CD4-positive, alpha-beta T cell (primary cell): ENCODE measurements around the gene MZT2A. TPM values are rescaled to one million over a fixed set of nuclear protein-coding genes. Genes with fewer than 3 reads are reported as not detected.
"Not testable (repeated sequence)": the region's sequence is repeated elsewhere in the genome, so short reads cannot be mapped to it uniquely, and the experiment has no call there.

Source experiments
- ATAC-seq: fragments of 200-7000 bp; cut with Tn5 transposase; one replicate; pipeline ENCODE4 v1.10.0; 2022; ENCODE audit warnings: mild to moderate bottlenecking; ENCODE audit not compliant: poor library complexity
- CTCF ChIA-PET: fragments of 350-600 bp; sonication (Branson Sonifier 250); formaldehyde crosslinking; loops from one replicate; lab custom pipeline; 2021; ENCODE audit warnings: antibody characterized with exemption, inconsistent platforms; lab: Charles Lee
- POLR2A ChIA-PET: fragments of 350-600 bp; sonication (Branson Sonifier 250); formaldehyde crosslinking; loops from one replicate; lab custom pipeline; 2021; ENCODE audit warnings: antibody characterized with exemption, inconsistent platforms; lab: Charles Lee
- DNase-seq, 14 experiments: peaks; one replicate each; pipeline ENCODE4 v3.0.0-alpha.2; 2013 to 2020; ENCODE audit warnings: mixed read lengths in 2 of 14
- H3K27ac ChIP-seq, 2 donors: one replicate each; pipeline versions ENCODE4 v1.5.1 to v1.7.0; 2013; ENCODE audit warnings: low read length in 2 of 2, low read depth in 1 of 2, mild to moderate bottlenecking in 1 of 2
- H3K27me3 ChIP-seq, 2 experiments: 1 replicate in 1 of 2; 2 replicates in 1 of 2; pipeline versions ENCODE4 v1.6.1 to v1.7.0; 2013; ENCODE audit warnings: low read length in 2 of 2, control low read depth in 1 of 2, mild to moderate bottlenecking in 1 of 2, moderate library complexity in 1 of 2; ENCODE audit not compliant: insufficient read depth in 2 of 2, control insufficient read depth in 1 of 2
- H3K36me3 ChIP-seq: one replicate; pipeline ENCODE4 v1.6.1; 2013; ENCODE audit warnings: low read length, control low read depth; ENCODE audit not compliant: insufficient read depth
- H3K4me1 ChIP-seq: one replicate; pipeline ENCODE4 v1.6.1; 2013; ENCODE audit warnings: low read length, control low read depth; ENCODE audit not compliant: insufficient read depth
- H3K4me3 ChIP-seq: one replicate; pipeline ENCODE4 v1.5.1; 2013; ENCODE audit warnings: mild to moderate bottlenecking, low read length, moderate library complexity
- H3K9me3 ChIP-seq, 2 experiments: 1 replicate in 1 of 2; 2 replicates in 1 of 2; pipeline versions ENCODE4 v1.6.1 to v1.7.0; 2013; ENCODE audit warnings: low read length in 2 of 2, mild to moderate bottlenecking in 2 of 2, control low read depth in 1 of 2, moderate library complexity in 1 of 2; ENCODE audit not compliant: control insufficient read depth in 1 of 2, insufficient read depth in 1 of 2
- H3K27ac Mint-ChIP-seq: one replicate; pipeline ENCODE4 v1.8.0; 2020; ENCODE audit warnings: mixed read lengths
- H3K27me3 Mint-ChIP-seq: one replicate; pipeline ENCODE4 v1.8.0; 2021; ENCODE audit warnings: mixed read lengths
- H3K36me3 Mint-ChIP-seq: one replicate; pipeline ENCODE4 v1.8.0; 2021; ENCODE audit warnings: low read depth, mixed read lengths
- H3K4me1 Mint-ChIP-seq: one replicate; pipeline ENCODE4 v1.8.0; 2021; ENCODE audit warnings: low read depth, mixed read lengths
- H3K4me3 Mint-ChIP-seq: one replicate; pipeline ENCODE4 v1.8.0; 2020; ENCODE audit warnings: mild to moderate bottlenecking, mixed read lengths
- H3K9me3 Mint-ChIP-seq: one replicate; pipeline ENCODE4 v1.8.0; 2020; ENCODE audit warnings: mixed read lengths
- intact Hi-C, 2 experiments: fragments of 100-400 bp; cut with DNase I in 1 of 2; cut with micrococcal nuclease in 1 of 2; formaldehyde crosslinking; loops; one replicate each; pipeline versions ENCODE4 v1.15.1 to v1.9.0; 2023 to 2025; cut with DNase I, micrococcal nuclease
- total RNA-seq, 174 experiments: library from RNA in 2 of 174; stranded (reverse) in 2 of 174; gene quantifications; one replicate each; pipeline ENCODE4 v1.2.3 and lab custom pipeline; 2021 to 2026

MZT2A gene
- total RNA-seq, 2 experiments from 2014 or later = 55.3 to 58.7 TPM

- H3K27me3 Mint-ChIP-seq, POLR2A ChIA-PET, H3K4me1 ChIP-seq, H3K27me3 ChIP-seq, H3K4me1 Mint-ChIP-seq, intact Hi-C loops, H3K27ac ChIP-seq, H3K9me3 Mint-ChIP-seq, ATAC-seq, H3K4me3 Mint-ChIP-seq, DNase-seq, H3K4me3 ChIP-seq, H3K27ac Mint-ChIP-seq, H3K36me3 ChIP-seq, H3K9me3 ChIP-seq, CTCF ChIA-PET: not testable (repeated sequence)
- peaks cover 10% of the 10 kb centered on the region for H3K36me3 Mint-ChIP-seq
These were observed 11.8 kb downstream of the MZT2A start for GRCh38 chr2:131480351-131480750.

GRCh38 chr2:131478850-131479461 lies 13.2 kb downstream of the MZT2A start:
- H3K36me3 ChIP-seq, ATAC-seq, H3K9me3 Mint-ChIP-seq, H3K27ac Mint-ChIP-seq, POLR2A ChIA-PET, H3K4me3 ChIP-seq, H3K9me3 ChIP-seq, H3K27me3 ChIP-seq, H3K4me1 Mint-ChIP-seq, DNase-seq, intact Hi-C loops, H3K4me1 ChIP-seq, H3K27me3 Mint-ChIP-seq, H3K4me3 Mint-ChIP-seq, H3K27ac ChIP-seq: not testable (repeated sequence)
- CTCF ChIA-PET = interaction anchor here (0.7 kb wide), 1 partner anchor 14 kb away, joined by 4 read pairs; the partner anchor contains the start of gene MZT2A
- peaks cover 10% of the 10 kb centered on the region for H3K36me3 Mint-ChIP-seq

GRCh38 chr2:131478074-131478849 lies 13.9 kb downstream of the MZT2A start:
- intact Hi-C loops, H3K27me3 ChIP-seq, CTCF ChIA-PET, H3K27ac Mint-ChIP-seq, ATAC-seq, H3K9me3 ChIP-seq, H3K4me1 Mint-ChIP-seq, H3K4me3 Mint-ChIP-seq, DNase-seq, H3K4me3 ChIP-seq, H3K9me3 Mint-ChIP-seq, H3K27ac ChIP-seq, POLR2A ChIA-PET, H3K36me3 ChIP-seq, H3K4me1 ChIP-seq, H3K27me3 Mint-ChIP-seq: not testable (repeated sequence)
- H3K36me3 Mint-ChIP-seq = peaks cover 10% of the 10 kb centered on the region

- POLR2A ChIA-PET = interaction anchor here (0.7 kb wide), 1 partner anchor 26 kb away, joined by 3 read pairs; no protein-coding TSS in a partner anchor
- DNase-seq, H3K4me1 Mint-ChIP-seq, H3K9me3 Mint-ChIP-seq, H3K27me3 Mint-ChIP-seq, H3K36me3 Mint-ChIP-seq, ATAC-seq, H3K4me3 ChIP-seq, H3K4me1 ChIP-seq, H3K27ac Mint-ChIP-seq, H3K4me3 Mint-ChIP-seq, H3K9me3 ChIP-seq, intact Hi-C loops, CTCF ChIA-PET, H3K27me3 ChIP-seq, H3K27ac ChIP-seq, H3K36me3 ChIP-seq: not testable (repeated sequence)
These were observed 15.0 kb downstream of the MZT2A start for GRCh38 chr2:131477227-131477626.

- H3K27ac ChIP-seq, H3K36me3 ChIP-seq, H3K9me3 Mint-ChIP-seq, H3K4me3 ChIP-seq, CTCF ChIA-PET, H3K27me3 Mint-ChIP-seq, H3K27me3 ChIP-seq, H3K4me3 Mint-ChIP-seq, H3K36me3 Mint-ChIP-seq, intact Hi-C loops, ATAC-seq, H3K9me3 ChIP-seq, DNase-seq, H3K4me1 Mint-ChIP-seq, H3K4me1 ChIP-seq, H3K27ac Mint-ChIP-seq: not testable (repeated sequence)
- POLR2A ChIA-PET = interaction anchor here (0.7 kb wide), 1 partner anchor 27 kb away, joined by 3 read pairs; no protein-coding TSS in a partner anchor
These were observed 15.8 kb downstream of the MZT2A start for GRCh38 chr2:131476363-131476762.
